ENCODE measurements around the gene DLAT.
"Not testable (repeated sequence)": the region's sequence is repeated elsewhere in the genome, so short reads cannot be mapped to it uniquely, and the experiment has no call there.

The DLAT gene

DNA sequence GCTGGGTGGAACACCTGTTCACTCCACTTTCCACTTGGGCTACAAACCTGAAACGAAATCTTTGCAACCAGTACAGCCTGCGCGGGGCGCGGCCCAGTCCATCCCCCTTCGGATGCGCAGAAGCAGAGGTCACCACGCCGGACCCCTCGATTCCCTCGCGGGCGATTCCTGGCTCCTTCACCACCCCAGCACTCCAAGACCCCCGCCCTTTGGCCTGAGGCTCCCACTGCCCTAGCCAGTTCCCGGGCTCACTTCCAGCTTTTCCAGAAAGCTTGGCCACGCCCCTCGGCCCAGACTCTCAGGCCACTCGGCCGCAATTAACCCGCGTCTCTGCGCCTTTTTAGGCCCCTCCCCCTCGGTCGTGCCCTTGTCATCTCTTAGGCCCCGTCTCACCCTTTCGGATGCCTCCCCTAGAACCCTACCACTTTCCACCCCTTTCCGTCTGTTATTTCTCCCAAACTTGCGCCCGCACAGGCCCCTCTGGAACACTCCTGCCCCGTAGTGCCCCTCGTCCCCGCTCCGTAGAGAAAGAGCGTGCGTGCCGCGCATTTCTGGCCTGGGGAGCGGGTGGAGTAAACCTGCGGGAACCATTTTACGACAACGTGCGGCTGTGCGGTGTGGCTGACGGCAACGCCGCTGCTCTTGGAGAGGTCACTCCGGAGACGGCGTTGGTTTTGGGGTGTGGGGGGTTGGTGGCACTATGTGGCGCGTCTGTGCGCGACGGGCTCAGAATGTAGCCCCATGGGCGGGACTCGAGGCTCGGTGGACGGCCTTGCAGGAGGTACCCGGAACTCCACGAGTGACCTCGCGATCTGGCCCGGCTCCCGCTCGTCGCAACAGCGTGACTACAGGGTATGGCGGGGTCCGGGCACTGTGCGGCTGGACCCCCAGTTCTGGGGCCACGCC is at the start of gene DLAT:
Gene DLAT (plus strand): TSS at position 636 of the 906 bp plus-strand sequence. CDS start 65 bp downstream, at position 701.
- peak; percentile 62 to 88 (median 69) for DNase-seq (ENCODE audit: low read depth in 3 of 3)

DNA sequence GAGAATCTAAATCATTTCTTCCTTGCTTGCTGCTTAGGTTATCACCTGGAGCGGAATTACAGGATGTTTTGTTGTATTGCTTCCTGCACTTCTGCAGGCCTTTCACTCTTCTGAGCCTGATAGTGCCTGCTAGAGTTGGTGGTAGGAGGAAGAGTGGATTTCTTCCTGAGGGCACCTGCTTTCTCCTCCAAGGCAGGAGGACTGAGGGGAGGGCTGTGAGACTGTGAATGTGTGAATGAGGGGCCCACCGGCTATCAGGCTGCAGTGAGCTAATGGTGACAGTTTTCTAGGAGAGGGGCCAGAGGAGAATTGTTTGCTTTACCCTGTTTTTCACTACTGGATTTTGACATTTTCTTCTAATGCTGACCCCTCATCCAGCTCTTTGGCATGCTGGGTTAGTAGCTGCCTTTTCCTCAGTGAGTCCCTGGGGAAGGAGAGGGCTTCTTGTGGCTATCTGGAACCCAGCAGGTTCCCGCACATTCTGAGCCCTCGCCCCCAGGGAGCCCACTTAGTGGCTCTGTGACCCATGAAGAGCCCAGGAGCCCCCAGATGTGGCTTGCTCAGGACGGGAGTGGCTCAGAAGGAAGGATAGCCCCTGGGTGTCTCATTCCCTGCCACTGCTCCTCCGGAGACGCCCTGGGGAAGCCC is 49.0 kb upstream of the DLAT start:
- no peak for DNase-seq (ENCODE audit: low read depth in 3 of 3)

DNA sequence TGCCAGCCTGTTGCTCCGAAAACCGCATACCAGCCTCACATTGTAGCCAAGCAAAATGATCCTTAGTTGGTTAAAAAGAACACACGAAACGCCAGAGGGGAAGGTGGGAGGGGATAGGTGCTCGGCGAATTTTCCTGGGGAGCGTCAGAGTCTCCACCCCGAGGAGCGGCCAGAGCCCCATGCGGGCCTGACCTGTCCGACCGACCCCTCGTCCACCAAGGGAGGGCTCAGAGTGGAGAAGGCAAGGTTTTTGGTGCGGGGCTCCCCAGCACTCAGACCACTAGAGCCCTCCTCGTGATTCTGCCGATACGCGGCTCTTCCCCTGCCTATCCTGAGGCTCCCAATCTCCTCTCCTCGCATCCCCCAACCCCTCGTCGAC is 48.5 kb upstream of the DLAT start:
- no peak for DNase-seq (ENCODE audit: low read depth in 3 of 3)

DNA sequence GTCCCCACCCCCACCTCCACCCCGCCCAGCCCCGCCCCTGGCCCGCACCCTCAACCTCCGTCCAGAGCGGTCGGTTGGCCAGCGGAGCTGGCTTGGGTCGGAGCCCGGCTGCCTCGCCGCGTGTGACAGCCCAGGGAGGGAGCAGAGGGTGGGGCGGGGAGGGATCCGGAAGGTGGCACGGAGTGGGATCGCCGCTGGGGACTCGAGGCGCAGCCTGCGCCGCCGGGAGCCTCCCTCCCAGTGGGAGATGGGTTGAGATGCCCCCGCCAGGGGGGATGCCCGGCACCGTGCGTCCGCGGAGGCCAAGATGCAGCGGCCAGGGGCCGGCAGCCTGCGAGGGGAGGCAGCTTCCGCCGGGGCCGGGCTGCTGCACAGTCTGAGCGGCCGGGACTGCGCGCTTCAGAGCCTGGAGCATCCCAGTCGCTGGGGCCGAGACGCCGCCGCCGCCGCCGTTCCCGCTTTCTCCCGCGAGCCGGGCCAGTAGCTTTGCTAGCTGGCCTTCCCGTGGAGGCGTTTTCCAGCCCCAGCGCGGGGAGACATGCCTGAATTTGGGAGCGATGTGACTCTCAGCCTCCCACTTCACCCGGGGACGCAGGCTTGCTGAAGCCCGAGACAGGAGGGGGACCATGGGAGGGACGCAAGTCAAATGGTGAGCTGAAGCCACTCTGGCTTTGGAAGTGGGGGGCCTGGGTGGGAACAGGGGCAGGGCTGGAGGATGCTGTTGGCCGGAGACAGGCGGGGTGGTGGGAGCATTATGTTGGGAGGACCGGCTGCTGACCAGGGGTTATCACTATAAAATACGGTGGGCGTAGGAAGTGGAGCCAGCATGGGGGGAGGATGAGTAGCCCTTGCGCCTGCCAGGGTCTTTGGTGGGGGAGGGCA is 47.8 kb upstream of the DLAT start:
- peak in 1 of 3 experiments; percentile 10 for DNase-seq (ENCODE audit: low read depth in 3 of 3)

DNA sequence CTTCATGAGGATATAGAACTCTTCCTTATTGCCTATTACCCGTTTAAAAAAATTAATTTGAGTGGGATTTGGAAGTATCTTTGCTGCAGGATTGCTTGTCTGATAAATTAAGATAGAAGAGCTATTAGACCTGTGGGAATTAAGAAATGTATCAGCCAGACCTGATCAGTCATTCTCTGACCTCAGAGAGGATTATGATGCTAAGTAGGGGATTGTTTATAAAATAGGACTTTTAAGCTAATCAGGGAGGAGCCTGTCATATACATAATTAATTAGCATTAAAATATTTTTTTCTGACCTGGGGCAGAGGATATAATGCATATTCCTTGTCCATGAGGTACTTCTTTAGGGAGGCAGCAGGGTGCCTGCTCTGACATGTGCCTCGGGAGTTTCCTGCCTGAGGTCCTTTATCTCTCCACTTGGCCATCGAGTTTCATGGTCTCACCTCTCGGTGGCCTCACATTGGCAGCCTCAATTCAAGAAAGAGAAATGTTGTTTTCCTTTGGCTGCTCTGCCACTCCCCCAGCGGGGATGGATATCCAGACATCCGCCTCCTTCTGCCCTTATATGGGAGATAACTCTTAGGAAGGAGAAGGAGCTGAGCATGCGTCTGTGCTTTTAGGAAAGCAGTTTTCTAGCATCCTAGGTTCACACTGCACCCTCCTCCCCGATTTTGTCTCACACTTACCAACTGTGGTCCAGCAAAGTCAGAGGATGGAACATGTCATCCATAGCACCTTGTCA is 47.0 kb upstream of the DLAT start:
- DNase-seq (ENCODE audit: low read depth in 3 of 3), result no peak

DNA sequence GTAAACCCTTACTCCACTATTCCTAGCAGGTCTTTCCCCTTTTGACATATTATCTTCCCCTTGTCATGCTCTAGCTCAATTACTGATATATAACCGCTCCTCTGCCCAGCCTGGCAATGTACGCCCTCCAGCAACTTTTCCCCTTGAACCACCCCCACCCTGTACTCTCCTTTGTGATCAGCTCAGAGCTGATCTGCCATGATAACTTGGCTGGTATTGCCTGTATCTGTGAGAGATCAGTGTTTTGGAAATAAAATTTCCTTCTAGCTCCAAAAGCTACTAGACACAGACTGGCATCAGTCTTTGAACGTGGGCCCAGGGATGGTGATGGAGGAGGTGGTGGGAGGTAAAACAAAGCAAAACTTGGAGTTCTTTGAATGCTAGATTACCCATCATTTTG is 45.1 kb upstream of the DLAT start:
- no peak for DNase-seq (ENCODE audit: low read depth in 3 of 3)

DNA sequence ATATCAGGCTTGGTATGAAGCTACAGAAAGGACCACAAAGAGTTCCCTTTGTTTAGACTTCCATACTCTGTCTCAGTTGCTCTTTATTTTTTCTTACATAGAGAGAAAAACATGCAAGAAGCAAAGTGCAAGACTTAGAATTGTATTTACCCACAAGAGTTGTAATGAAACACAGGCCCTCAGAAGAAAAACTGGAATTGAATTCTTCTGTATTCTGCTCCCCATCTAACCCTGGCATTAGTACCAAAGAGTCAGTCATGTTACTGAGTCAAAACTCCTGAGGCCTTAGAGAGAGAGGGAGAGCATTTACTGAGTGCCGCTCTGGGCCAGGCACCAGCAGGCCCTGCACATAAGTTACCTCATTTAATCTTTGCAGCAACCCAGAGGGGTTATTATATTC is 43.9 kb upstream of the DLAT start:
- DNase-seq (ENCODE audit: low read depth in 3 of 3), result no peak

DNA sequence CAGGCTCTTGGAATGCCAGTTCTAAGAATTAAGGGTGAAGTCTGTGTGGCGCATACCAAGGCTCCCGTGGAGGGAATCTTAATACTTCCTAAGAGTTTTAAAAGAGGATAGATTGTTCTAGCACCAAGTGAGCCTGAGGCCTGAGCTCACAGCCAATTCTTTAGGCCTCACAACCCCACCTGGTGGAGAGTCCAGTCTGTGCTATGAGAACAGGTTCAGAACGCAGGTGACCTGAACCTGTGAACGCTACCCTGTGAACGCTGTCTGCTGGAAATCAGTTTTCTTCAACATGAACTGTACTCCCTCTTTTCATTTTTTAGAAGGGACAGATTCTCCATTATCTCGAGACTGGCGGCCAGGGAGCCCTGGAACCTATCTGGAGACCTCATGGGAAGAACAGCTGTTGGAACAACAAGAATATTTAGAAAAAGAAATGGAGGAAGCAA is 43.2 kb upstream of the DLAT start:
- DNase-seq (ENCODE audit: low read depth in 3 of 3), result peak; percentile 16 to 45 (median 31)

DNA sequence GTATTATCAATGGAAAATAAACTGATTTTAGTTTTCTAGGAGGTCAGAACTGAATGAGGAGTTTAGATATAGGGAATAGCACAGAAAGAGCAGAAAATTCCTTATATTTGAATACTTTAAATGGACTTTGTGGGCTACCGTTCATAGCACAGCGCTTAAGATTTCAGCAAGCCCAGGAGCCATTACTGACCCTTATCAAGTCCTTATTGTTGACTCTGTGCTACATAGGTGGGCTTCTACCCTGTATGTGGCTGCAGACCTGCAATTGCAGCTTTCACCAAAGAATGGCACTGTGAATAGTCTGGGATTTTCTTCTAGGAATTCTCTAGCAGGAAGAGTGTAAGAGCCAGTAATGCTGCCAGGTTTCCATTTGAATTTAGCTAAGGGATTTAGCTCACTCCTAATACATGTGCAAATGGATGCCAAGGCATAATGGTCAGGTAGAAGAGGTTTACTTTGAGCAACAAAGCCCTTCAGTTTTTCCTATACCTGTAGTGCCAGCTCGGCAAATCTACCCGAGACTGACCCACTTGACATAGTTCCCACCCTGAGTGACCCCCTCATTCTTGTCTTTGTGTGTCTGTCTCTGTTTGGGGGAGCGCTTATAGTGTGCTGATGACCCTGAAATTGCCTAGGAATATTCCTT is 42.5 kb upstream of the DLAT start:
- DNase-seq (ENCODE audit: low read depth in 3 of 3), result no peak

DNA sequence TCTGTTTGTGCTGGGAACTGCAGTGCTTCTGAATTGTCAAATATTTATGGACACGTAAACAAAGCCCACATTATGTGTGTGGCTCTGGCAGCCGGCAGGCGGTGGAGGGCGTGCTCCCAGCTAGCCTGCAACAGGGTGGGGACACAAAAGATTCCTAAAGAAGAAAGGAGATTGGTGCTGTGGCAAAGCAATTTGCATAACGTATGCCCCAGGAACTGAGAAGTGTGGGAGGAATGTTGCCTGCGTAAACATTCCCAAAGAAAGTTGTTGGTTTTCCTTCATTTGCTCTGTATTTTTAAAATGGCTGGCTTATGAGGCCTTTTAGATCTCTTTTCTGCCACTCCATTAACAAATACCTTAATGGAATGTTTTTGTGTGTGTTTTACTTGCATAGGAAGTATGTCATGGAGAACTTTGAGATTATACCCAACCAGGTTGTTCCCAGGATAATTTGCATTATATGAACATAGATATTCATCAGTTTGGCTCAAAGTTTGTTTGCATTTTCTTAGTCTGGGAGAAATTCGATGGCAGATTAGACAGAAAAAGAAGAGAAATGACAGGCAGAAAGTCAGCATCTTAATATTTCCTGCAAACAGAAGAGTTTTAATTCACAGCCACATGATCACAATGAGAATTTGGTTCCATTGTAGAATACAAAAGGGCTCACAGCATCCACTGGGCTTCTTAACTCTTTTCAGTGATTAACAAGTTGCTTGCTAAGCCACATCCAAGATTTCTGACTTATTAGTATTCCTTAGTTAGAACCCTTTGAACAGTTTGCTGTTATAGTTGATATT is 41.8 kb upstream of the DLAT start:
- DNase-seq (ENCODE audit: low read depth in 3 of 3), result no peak

DNA sequence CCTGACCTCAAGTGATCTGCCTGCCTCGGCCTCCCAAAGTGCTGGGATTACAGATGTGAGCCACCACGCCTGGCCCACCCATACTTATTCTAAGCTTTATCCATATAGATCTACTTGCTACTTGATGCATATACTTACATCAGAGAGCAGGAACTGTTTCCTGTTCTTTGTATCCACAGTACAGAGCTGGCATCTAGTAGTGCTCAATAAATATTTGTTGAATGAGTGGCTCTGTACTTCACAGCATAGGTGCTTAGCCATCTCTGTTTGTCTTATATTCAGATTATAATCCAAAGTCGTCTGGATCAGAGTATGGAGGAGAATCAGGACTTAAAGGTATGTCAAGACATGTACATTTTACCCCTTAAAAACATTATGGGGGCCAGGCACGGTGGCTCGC is 38.6 kb upstream of the DLAT start:
- no peak for DNase-seq (ENCODE audit: low read depth in 3 of 3)

DNA sequence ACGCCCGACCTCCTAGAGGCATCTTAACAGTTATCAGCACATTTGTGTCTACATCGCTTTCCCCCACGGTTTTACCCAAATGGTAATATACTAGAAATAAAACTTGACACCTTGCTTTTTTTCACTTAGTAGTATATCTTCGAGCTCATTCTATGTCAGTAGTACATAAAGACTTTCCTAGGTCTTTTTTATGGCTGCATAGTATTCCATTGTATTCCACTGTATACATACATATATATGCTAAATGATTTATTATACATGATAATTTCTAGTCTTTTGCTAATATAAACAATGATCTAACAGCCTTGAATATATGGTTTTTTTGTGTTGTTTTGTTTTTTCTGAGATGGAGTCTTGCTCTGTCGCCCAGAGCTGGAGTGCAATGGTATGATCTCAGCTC is 34.8 kb upstream of the DLAT start:
- no peak for DNase-seq (ENCODE audit: low read depth in 3 of 3)

DNA sequence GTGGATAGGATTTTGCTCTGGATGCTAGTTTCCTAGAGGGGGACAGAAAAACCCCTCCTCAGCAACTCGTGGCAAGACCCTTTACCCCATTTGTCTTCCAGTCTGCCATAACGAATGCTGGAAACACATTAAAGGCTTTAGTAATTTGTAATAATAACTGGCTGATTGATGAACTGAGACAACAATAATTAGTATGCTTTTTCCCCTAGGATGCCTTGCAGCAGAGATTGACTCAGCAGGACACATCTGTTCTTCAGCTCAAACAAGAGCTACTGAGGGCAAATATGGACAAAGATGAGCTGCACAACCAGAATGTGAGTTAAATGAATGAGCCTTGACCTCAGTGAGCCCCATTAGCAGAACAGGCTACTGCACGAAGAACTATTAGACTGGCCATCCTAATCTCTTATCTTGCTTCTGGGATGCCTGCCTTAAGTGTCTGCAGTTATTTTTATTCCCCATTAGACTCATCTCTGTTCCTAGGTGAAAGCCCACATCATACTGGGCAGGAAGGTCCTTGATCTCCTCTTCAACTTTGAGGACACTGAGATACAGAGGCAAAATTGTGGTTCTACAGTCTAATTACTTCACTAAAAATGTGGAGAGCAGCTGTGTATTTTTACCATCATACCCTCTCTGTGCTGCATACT is 32.9 kb upstream of the DLAT start:
- DNase-seq (ENCODE audit: low read depth in 3 of 3), result no peak

DNA sequence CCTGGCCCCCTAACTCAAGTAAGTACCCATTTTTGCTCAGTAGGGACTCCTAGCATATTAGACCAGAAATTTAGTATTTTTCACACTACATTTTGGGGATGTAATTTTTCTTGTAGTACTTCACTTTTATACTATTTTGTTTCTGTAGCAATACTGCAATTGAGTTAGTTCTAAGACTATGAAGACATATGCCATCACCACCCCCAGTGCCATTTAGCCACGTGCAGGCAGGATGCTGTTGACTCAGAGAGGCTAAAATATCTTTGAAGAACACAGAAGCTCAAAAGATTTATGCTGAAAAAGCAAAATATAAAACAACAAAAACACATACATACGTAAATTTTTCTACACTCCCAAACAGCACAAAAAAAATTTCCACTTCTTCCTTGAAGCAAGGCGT is 29.1 kb upstream of the DLAT start:
- DNase-seq (ENCODE audit: low read depth in 3 of 3), result no peak

DNA sequence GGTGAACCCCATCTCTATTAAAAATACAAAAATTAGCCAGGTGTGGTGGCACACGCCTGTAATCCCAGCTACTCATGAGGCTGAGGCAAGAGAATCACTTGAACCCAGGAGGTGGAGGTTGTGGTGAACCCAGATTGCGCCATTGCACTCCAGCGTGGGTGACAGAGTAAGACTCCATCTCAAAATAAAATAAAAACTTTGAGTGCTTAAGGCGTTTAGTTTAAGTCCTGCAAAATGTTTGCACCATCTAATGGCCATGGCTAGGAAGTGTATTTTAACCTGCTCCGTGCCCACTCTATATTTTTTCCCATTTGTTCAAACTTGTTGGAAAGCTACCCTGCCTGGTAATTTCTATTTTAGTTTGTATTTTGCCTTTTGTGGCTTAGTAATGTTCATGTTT is 28.5 kb upstream of the DLAT start:
- not testable (repeated sequence) for DNase-seq (ENCODE audit: low read depth in 3 of 3)

DNA sequence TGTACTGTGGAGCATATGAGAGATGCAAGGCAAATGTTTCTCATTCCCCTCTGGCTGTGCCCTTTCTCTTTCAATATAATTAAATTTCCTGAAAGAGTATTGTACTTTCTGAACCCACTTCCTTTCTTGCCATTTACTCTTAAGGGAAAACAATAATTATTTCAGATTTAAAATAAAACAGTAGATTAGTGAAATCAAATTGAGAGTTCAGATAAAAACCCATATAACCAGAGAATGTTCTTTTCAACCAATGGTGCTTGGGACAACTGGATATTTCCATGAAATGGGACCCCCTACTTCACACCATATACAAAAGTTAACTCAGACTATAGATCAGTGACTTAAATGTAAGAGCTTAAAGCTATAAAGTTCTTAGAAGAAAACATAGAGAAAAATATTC is 26.1 kb upstream of the DLAT start:
- no peak for DNase-seq (ENCODE audit: low read depth in 3 of 3)

DNA sequence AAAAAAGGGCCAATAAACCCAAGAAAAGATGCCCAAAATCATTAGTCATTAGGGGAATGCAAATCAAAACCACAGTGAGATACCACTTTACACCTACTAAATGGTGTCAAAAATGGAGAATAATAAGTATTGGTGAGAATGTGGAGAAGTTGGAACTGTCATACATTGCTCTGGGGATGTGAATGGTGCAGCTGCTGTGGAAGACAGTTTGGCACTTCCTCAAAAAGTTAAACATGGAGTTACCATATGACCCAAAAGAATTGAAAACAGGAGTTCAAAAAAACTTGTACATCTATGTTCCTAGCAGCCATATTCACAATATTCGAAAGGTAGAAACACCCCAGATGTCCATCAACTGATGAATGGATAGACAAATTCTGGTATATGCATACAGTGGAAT is 24.5 kb upstream of the DLAT start:
- no peak for DNase-seq (ENCODE audit: low read depth in 3 of 3)

DNA sequence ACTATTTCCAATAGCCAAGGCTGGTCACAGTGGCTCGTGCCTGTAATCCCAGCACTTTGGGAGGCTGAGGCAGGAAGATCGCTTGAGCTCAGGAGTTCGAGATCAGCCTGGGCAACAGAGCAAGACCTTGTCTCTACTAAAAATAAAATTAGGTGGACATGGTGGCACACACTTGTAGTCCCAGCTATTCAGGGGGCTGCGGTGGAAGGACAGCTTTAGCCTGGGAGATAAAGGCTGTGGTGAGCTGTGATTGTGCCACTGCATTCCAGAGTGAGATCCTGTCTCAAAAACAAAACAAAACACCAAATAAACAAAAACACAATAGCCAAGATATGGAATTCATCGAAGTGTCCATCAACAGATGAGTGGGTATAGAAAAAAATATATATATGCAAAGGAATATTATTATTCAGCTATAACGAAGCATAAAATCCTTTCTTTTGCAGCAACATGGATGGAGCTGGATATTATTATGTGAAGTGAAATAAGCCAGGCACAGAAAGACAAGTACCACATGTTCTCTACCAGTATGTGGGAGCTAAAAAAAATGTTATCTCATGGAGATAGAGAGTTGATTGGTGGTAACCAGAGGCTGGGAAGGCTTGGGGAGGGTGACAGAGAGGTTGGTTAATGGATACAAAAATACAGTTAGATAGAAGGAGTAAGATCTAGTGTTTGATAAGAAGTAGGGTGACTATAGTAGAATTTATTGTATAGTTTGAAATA is 22.6 kb upstream of the DLAT start:
- no peak for DNase-seq (ENCODE audit: low read depth in 3 of 3)

DNA sequence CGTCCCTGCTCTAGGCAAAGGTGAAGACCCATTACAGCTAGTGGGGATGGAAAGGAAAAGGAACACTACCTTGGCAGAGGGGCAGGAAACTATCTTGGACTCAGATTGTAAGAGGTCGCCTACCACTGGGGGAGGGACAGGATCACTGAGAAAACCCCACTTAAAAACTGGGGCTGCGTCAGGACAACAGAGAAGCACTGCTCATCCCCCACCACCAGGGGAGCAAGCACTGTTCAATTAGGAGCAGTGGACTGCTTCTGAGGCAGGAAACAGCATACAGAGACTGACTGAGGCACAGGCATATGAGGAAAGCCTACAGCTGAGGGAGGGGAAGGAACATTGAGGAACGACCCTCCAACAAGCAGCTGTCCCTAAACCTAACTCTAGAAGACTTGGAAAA is 20.8 kb upstream of the DLAT start:
- DNase-seq (ENCODE audit: low read depth in 3 of 3), result no peak
